Activated CD8-positive, alpha-beta T cell treated with anti-CD3 and anti-CD28 coated beads, Interleukin-2, amount 10 ng/mL, durations not matched to agents 7 days and 5 days (primary cell): Measurements from ENCODE around the gene DPYSL5. TPM values are rescaled to one million over a fixed set of nuclear protein-coding genes. Genes with fewer than 3 reads are reported as not detected.
"Not testable (repeated sequence)": the region's sequence is repeated elsewhere in the genome, so short reads cannot be mapped to it uniquely, and the experiment has no call there.

ENCODE experiments used
- ATAC-seq: fragments of 150-1000 bp; cut with Tn5 transposase; one replicate; pipeline ENCODE4 v1.10.0; 2021; ENCODE audit warnings: moderate library complexity
- CTCF ChIA-PET: fragments of 350-600 bp; sonication (Branson Sonifier 250); formaldehyde crosslinking; loops from one replicate; lab custom pipeline; 2021; ENCODE audit warnings: antibody characterized with exemption; lab: Charles Lee
- POLR2A ChIA-PET: fragments of 350-600 bp; sonication (Branson Sonifier 250); formaldehyde crosslinking; loops from one replicate; lab custom pipeline; 2021; ENCODE audit warnings: antibody characterized with exemption; lab: Charles Lee
- DNase-seq: peaks from one replicate; pipeline ENCODE4 v3.0.0-alpha.2; 2020
- H3K27ac Mint-ChIP-seq: one replicate; pipeline ENCODE4 v1.8.0; 2021; ENCODE audit warnings: mild to moderate bottlenecking, mixed read lengths
- H3K27me3 Mint-ChIP-seq: one replicate; pipeline ENCODE4 v1.8.0; 2021; ENCODE audit warnings: low read depth, mixed read lengths
- H3K36me3 Mint-ChIP-seq: one replicate; pipeline ENCODE4 v1.8.0; 2021; ENCODE audit warnings: low read depth, mixed read lengths
- H3K4me1 Mint-ChIP-seq: one replicate; pipeline ENCODE4 v1.8.0; 2021; ENCODE audit warnings: low read depth, mixed read lengths
- H3K4me3 Mint-ChIP-seq: one replicate; pipeline ENCODE4 v1.8.0; 2021; ENCODE audit warnings: mild to moderate bottlenecking, mixed read lengths
- H3K9me3 Mint-ChIP-seq: one replicate; pipeline ENCODE4 v1.8.0; 2022; ENCODE audit warnings: mixed read lengths; ENCODE audit not compliant: insufficient read depth
- total RNA-seq, 2 experiments: library from RNA; stranded (reverse); gene quantifications; one replicate each; pipeline ENCODE4 v1.2.3, GENCODE V29; 2021

Gene DPYSL5
- total RNA-seq, 2 experiments from 2014 or later: not detected

DNA sequence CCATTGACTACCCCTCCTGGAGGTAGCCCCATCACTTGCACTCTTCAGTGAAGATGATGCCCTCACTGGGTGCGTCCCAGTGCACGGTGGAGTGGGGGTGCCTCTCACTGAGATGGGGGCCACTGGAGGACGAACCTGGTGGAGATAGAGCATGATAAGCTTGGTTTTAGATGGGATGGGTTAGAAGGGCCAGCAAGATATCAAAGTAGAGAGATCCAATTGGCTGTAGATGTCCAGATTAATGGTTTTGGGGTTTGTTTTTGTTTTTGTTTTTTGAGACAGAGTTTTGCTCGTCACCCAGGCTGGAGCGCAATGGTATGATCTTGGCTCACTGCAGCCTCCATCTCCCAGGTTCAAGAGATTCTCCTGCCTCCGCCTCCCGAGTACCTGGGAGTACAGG, 28.3 kb downstream of the DPYSL5 start:
- H3K36me3 Mint-ChIP-seq: no peaks in the 10 kb centered on the region
- H3K27ac Mint-ChIP-seq: no peak overlapping the region
- POLR2A ChIA-PET: no interaction called here
- ATAC-seq (no peak), DNase-seq (peak; percentile 15)
- no peaks in the 10 kb centered on the region for H3K4me1 Mint-ChIP-seq
- H3K9me3 Mint-ChIP-seq: no peaks in the 10 kb centered on the region
- peaks cover 18% of the 10 kb centered on the region for H3K27me3 Mint-ChIP-seq
- CTCF ChIA-PET: no interaction called here
- no peak overlapping the region for H3K4me3 Mint-ChIP-seq

DNA sequence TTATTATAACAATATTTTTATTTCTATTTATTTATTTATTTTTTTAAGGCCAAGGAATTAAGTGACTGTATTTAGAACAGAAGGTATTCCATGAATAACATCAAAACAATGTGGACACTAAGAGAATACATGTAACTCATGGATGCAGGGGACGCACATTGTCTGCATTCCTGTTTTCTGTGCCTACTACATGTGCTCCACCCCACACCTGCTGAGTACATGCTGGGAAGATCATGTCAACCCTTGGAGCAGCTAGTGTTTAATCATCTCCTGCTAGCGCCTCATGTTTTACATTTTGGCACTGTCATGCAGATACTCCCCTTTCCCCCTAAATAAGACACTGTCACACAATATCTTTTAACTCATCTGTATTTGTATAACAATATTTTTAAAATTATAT, 29.3 kb downstream of the DPYSL5 start:
- ChIA-PET CTCF (no interaction called here), POLR2A (no interaction called here)
- no peaks in the 10 kb centered on the region for H3K4me1 Mint-ChIP-seq
- no peak for ATAC-seq
- no peaks in the 10 kb centered on the region for H3K9me3 Mint-ChIP-seq
- peaks cover 18% of the 10 kb centered on the region for H3K27me3 Mint-ChIP-seq
- no peak overlapping the region for H3K27ac Mint-ChIP-seq
- H3K4me3 Mint-ChIP-seq: no peak overlapping the region
- no peaks in the 10 kb centered on the region for H3K36me3 Mint-ChIP-seq
- DNase-seq: peak; percentile 11

DNA sequence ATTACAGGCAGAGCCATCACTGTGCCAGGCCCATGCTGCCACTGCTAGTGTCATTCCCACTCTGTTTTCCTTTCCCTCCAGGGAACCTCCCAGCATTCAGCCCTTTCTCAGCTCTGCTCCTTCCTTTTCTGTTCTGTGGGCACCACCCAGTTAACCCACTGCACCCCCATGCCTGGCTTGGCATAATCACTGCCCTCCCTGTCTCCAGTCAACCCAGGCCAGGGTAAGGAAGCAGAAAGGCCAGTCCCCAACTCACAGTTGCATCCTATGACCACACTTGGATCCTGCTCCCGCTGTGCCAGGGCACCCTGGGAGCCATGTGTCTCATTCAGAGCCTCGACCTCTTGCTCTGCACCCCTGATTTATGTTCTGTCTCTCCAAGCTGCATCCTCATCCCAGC, 32.2 kb downstream of the DPYSL5 start:
- ATAC-seq: no peak
- peaks cover 11% of the 10 kb centered on the region for H3K27me3 Mint-ChIP-seq
- ChIA-PET CTCF (no interaction called here), POLR2A (no interaction called here)
- no peaks in the 10 kb centered on the region for H3K9me3 Mint-ChIP-seq
- no peaks in the 10 kb centered on the region for H3K36me3 Mint-ChIP-seq
- DNase-seq: peak; percentile 7
- H3K27ac Mint-ChIP-seq: no peak overlapping the region
- H3K4me1 Mint-ChIP-seq: no peaks in the 10 kb centered on the region
- no peak overlapping the region for H3K4me3 Mint-ChIP-seq

DNA sequence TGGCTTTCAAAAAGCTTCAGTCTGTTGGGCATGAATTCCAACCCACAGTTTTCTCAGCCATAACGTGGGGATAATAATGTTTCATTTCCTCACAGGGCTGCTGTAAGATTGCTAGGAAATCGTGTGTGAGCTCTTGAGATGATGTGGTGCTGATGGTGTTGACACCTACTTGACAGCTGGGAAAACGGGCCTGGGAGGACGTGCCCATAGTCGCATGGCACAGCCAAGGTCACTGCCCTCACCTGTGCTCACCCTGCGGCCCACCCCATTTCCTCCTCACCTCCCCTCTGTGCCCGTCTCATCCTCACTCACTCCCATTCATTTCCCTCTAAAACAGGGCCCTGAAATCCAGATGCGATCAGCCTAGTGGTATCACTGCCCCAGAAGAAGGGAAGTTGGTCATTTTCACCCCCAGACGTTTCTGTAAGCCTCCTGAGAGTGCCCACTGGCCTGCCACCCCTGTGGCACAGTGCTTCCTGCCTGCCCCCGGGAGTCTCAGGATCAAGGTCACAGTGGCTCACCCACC, 33.0 kb downstream of the DPYSL5 start:
- Mint-ChIP-seq H3K27ac (no peak overlapping the region), H3K4me1 (no peaks in the 10 kb centered on the region), H3K36me3 (no peaks in the 10 kb centered on the region), H3K4me3 (no peak overlapping the region), H3K9me3 (no peaks in the 10 kb centered on the region), H3K27me3 (peaks cover 9% of the 10 kb centered on the region)
- ATAC-seq (no peak), DNase-seq (peak; percentile 10)
- ChIA-PET CTCF (no interaction called here), POLR2A (no interaction called here)

DNA sequence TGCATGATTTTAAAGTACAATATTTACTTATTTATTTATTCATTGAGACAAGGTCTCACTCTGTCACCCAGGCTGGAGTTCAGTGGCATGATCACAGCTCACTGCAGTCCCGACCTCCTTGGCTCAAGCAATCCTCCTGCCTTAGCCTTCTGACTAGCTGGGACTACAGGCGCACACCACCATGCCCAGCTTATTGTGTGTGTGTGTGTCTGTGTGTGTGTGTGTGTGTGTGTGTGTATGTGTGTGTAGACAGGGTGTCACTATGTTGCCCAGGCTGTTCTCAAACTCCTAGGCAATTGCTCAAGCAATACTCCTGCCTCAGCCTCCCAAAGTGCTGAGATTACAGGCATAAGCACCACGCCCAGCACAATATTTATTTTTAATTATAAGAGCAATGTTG, 34.3 kb downstream of the DPYSL5 start:
- H3K4me3 Mint-ChIP-seq, H3K36me3 Mint-ChIP-seq, CTCF ChIA-PET, H3K27ac Mint-ChIP-seq, POLR2A ChIA-PET, ATAC-seq, DNase-seq, H3K9me3 Mint-ChIP-seq, H3K27me3 Mint-ChIP-seq, H3K4me1 Mint-ChIP-seq: not testable (repeated sequence)

DNA sequence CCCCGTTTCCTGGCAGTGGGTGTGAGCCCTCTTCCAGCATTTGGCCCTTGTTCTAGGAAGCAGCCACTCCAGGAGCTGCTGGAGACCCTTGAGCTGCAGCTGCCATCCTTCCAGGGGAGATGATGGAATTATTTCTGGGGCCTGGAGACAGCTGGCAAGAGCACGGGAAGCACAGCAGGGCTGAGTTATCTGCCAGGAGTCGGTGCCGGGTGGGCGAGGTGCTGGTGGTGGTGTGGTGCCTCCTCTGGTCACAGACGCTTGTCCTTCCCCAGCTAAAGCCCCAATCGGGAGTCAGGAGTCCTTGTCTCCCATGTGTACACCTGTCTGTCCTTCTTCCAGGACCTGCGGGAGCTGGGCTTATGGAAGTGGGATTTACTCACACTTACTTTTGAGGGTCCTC, 36.0 kb downstream of the DPYSL5 start:
- H3K9me3 Mint-ChIP-seq: no peaks in the 10 kb centered on the region
- no peaks in the 10 kb centered on the region for H3K4me1 Mint-ChIP-seq
- ChIA-PET POLR2A (no interaction called here), CTCF (interaction anchor here (1.1 to 2.0 kb wide), 3 partner anchors 25 to 39 kb away, joined by 3 to 5 read pairs (median 5); no protein-coding TSS in a partner anchor)
- no peak for DNase-seq
- ATAC-seq: no peak
- H3K36me3 Mint-ChIP-seq: no peaks in the 10 kb centered on the region
- no peak overlapping the region for H3K27ac Mint-ChIP-seq
- no peak overlapping the region for H3K4me3 Mint-ChIP-seq
- peaks cover 6% of the 10 kb centered on the region for H3K27me3 Mint-ChIP-seq

DNA sequence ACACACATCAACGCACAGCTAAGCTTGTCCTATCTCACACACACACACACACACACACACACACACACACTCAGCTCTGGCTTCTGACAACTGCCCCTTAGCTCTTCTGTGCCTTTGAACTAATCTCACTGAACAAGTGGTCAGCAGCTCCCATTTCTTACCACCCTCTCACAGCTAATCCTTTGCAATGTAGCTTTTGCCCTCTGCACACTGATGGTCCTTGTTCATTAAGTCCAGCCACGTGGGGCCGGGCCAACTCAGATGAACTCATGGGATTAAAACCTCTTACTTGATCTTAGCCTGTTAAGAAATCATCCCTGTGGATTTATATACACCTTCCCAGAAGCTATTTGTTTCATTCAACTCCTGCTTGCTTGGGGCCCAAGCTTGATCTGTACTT, 36.6 kb downstream of the DPYSL5 start:
- H3K27me3 Mint-ChIP-seq: peaks cover 5% of the 10 kb centered on the region
- DNase-seq (no peak), ATAC-seq (no peak)
- H3K36me3 Mint-ChIP-seq: no peaks in the 10 kb centered on the region
- no peak overlapping the region for H3K4me3 Mint-ChIP-seq
- ChIA-PET POLR2A (no interaction called here), CTCF (interaction anchor here (1.1 to 2.0 kb wide), 3 partner anchors 24 to 39 kb away, joined by 3 to 5 read pairs (median 5); no protein-coding TSS in a partner anchor)
- no peaks in the 10 kb centered on the region for H3K4me1 Mint-ChIP-seq
- no peak overlapping the region for H3K27ac Mint-ChIP-seq
- H3K9me3 Mint-ChIP-seq: no peaks in the 10 kb centered on the region

DNA sequence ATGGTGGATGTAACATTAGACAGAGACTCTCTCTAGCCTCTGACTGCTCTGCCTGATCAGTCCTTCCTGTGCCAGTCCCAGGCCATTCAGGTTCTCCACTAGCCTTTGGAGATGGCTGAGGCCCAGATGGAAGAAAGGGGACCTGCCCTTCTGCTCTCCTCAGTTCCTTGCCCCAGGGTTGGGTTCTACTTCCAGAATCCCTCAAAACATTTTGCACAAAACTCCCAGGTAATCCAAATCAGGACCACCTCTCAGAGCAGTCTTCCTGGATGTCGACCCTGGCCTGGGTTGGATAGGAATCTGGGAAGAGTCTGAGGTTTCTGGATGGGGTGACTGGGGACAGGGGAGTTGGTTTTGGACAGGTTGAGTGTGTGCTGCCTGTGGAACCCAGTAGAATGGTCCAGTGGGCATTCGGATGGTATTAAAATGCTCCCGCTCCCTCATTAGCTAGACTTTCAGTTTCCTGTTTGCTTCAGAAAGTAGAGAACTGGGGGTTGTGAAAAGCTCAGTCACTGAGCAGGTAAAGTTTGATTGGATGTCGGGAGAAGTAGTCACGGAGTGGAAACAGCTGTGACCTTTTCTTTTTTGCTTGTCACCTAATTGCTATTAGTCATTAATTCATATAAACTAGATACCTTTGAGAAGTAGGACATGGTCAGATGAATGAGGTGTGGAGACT, 37.9 kb downstream of the DPYSL5 start:
- no peak for ATAC-seq
- Mint-ChIP-seq H3K4me1 (no peaks in the 10 kb centered on the region), H3K27ac (no peak overlapping the region), H3K27me3 (peaks cover 5% of the 10 kb centered on the region), H3K9me3 (no peaks in the 10 kb centered on the region), H3K4me3 (no peak overlapping the region), H3K36me3 (no peaks in the 10 kb centered on the region)
- POLR2A ChIA-PET: no interaction called here
- CTCF ChIA-PET: no interaction called here
- DNase-seq: no peak

DNA sequence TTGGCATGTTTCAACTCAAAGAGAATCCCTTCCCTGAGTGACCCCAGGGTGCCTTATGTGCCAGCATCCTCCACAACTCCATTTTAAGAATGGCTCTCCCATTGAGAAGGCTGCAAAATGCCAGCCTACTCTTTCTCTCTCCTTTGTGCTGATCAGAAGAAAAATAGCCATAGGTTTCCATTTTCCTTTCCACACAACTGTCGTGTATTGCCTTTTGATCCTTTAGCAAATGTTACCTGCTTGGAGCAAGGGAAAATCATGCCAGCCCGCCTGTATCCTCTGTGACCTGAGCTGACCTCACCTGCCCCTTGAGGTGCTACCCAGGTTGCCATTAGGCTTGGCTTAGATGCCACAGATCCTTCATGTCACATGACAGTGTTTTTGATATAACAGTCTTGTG, 38.8 kb downstream of the DPYSL5 start:
- H3K27me3 Mint-ChIP-seq: peaks cover 5% of the 10 kb centered on the region
- ATAC-seq: no peak
- peak; percentile 4 for DNase-seq
- no peaks in the 10 kb centered on the region for H3K9me3 Mint-ChIP-seq
- H3K36me3 Mint-ChIP-seq: no peaks in the 10 kb centered on the region
- no peak overlapping the region for H3K4me3 Mint-ChIP-seq
- H3K27ac Mint-ChIP-seq: no peak overlapping the region
- ChIA-PET CTCF (no interaction called here), POLR2A (no interaction called here)
- no peaks in the 10 kb centered on the region for H3K4me1 Mint-ChIP-seq

DNA sequence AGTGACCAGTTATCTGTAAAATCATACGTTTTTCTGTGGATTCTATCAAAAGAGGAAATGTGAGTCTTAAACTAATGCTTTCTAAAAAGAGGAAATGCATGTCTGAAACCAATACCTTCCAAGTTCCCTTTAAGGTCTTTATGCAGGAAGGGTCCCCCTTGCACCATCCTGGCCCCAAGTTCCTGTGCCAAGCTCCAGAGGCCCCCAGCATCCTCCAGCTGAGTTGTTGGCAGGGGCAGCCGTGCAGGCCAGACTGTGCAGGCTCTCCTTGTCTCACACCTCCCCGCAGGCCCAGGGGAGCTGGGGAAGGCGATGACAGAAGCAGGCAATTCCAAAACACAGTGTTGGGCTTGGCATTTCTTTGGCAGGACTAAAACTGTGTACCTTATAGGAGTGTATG, 39.2 kb downstream of the DPYSL5 start:
- CTCF ChIA-PET: no interaction called here
- H3K27ac Mint-ChIP-seq: no peak overlapping the region

DNA sequence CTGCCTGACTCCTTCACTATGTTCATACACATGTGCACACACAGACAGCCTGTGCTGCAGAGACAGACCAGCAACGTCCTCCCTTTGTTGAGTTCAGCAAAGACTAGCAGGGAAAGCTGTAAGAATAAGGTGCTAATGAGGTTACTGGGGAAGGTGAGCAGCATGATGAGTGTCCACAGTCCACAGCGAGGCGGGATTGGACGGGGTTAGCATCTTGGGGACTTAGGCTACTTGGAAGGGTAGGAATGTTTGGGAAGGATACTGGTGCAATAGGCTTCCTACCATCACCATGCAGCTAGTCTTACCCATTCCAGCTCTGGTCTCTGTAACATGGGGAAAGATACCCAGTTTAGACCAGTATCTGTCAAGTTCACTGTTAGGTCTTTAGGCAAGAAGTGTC, 41.9 kb downstream of the DPYSL5 start:
- ATAC-seq (no peak), DNase-seq (peak; percentile 2)
- Mint-ChIP-seq H3K36me3 (no peaks in the 10 kb centered on the region), H3K27me3 (peaks cover 5% of the 10 kb centered on the region), H3K4me3 (no peak overlapping the region), H3K4me1 (no peaks in the 10 kb centered on the region), H3K9me3 (no peaks in the 10 kb centered on the region), H3K27ac (no peak overlapping the region)
- ChIA-PET POLR2A (no interaction called here), CTCF (no interaction called here)

More for the DNA sequence above, 39.2 kb downstream of the DPYSL5 start:
- no peak overlapping the region for H3K4me3 Mint-ChIP-seq
- no peaks in the 10 kb centered on the region for H3K9me3 Mint-ChIP-seq
- DNase-seq: peak; percentile 9
- H3K4me1 Mint-ChIP-seq: no peaks in the 10 kb centered on the region
- H3K36me3 Mint-ChIP-seq: no peaks in the 10 kb centered on the region
- POLR2A ChIA-PET: no interaction called here
- ATAC-seq: no peak
- peaks cover 5% of the 10 kb centered on the region for H3K27me3 Mint-ChIP-seq

DNA sequence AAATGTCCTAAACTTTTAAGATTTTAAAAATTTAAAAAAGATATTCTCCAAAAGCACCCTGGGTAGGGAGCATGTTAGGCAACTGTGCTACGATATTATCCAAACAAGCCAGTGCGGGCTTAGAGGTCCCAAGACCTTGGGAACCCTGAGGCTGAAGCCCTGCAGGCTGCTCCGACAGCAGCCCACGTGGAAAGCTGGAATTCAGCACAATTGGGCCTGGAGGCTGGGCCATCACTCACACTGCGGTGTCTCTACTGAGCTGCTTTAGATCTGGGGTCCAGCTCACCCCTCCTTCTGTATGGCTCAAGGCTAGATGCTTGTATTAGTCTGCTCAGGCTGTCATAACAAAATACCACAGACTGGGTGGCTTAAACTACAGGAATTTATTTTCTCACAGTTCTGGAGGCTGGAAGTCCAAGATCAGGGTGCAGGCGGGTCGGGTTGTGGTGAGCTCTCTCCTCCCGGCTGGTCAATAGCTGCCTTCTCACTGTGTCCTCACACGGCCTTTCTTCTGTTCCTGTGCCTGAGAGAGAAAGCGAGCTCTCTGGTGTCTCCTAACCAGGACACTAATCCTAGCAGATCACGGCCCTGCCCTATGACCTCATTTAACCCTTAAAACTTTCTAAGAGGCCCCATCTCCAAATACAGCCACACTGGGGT, 42.5 kb downstream of the DPYSL5 start:
- CTCF ChIA-PET: no interaction called here

More for the DNA sequence above, 42.5 kb downstream of the DPYSL5 start:
- ATAC-seq: no peak
- no peaks in the 10 kb centered on the region for H3K4me1 Mint-ChIP-seq
- no peaks in the 10 kb centered on the region for H3K36me3 Mint-ChIP-seq
- H3K27me3 Mint-ChIP-seq: peaks cover 5% of the 10 kb centered on the region
- H3K4me3 Mint-ChIP-seq: no peak overlapping the region
- DNase-seq: no peak
- no peak overlapping the region for H3K27ac Mint-ChIP-seq
- H3K9me3 Mint-ChIP-seq: no peaks in the 10 kb centered on the region
- POLR2A ChIA-PET: no interaction called here
